Measurements from ENCODE around the gene KCNN2.
"Not testable (repeated sequence)": the region's sequence is repeated elsewhere in the genome, so short reads cannot be mapped to it uniquely, and the experiment has no call there.

KCNN2 gene

DNA sequence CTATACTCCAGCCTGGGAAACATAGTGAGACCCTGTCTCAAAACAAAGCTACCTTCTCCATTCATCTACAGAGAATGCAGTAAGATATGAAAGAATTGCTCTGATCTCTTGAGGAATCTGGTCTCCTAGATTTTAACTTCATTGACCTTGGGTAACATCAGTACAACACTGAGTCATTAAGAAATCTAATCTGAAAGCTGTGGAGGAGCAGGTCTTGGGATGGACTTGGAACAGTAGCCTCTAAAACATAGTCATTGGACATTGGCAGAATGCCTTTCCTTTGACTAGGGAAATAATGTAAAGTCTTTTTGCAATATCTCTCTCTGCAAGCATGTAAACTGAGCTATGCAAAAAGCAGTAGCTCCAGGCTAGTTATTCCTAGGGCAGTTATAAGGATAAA lies 58.1 kb downstream of the KCNN2 start:
- DNase-seq (ENCODE audit: low read depth): no peak

DNA sequence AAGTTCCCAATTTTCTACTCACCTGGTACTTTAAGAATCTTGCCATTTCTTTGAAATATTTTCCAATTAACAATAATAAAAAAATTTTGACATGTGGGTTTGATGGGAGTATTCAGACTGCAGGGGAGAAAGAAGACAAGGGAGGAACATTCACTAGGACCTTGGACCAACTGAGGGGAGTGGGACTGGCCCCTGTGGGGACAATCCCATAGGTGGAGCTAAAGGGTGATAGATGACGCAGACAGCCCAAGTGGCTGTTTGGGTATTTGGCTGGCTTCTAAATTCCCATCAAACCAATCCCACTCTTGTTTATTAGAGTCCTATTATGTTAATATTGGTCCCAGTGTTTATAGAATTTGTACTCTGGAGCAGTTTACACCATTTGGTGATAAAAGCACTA lies 65.3 kb downstream of the KCNN2 start:
- DNase-seq (ENCODE audit: low read depth): no peak

DNA sequence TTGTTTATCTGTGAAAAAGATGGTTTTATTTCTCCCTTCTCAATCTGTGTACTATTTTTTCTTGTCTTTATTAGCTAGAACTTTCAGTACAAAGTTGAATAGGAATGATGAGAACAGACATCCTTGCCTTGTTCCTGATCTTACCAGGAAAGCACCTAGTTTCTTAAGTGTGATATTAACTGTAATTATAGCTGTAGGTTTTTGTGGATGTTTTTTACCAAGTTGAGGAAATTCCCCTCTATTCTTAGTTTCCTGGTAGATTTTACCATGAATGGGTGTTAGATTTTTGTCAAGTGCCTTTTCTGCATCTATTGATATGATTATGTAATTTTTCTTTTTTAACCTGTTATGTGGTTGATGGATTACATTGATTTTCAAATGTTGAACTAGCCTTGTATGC lies 68.7 kb downstream of the KCNN2 start:
- no peak for DNase-seq (ENCODE audit: low read depth)

DNA sequence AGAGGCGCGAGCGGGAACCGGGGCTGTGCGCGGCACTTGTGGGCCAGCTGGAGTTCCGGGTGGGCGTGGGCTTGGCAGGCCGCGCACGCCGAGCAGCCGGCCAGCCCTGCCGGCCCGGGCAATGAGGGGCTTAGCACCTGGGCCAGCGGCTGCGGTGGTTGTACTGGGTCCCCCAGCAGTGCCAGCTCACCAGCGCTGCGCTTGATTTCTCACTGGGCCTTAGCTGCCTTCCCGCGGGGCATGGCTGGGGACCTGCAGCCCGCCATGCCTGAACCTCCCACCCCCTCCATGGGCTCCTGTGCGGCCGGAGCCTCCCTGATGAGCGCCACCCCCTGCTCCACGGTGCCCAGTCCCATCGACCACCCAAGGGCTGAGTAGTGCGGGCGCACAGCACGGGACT lies 70.8 kb downstream of the KCNN2 start:
- DNase-seq (ENCODE audit: low read depth): not testable (repeated sequence)

DNA sequence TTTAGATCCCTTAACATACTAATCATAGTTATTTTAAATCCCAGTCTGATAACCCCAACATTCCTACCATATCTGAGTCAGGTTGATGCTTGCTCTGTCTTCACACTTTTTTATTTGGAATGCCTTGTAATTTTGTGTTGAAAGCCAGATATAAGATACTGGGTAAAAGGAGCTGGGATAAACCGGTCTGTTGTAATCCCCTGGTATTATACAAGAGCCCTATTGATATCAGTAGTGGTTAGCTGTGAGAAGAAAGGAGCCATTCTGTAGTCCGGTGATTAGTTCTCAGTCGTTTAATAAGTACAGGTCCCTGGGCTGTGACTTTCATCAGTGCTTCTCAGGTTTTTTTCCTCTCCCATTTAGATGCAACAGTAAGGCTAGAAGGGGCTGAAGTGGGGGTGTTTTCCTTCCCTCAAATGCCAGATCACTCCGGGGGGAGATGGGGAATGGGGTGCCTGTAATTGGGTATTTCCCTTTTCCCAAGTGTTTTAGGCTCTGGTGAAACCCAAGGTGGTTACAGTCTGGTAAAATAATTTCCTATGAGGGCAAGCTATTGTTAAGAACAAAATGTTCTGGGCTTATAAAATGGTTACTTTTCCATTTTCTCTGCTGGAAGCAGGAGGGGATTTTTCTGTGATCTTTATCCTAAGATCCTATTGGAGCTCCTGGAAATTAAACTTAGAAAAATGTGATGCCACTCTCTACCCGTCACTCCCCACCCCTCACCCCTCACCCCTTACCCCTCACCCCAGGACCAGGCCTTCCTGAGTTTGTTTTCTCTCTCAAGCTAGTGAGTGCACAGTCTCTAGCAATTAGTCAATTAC lies 72.7 kb downstream of the KCNN2 start:
- DNase-seq (ENCODE audit: low read depth): no peak

DNA sequence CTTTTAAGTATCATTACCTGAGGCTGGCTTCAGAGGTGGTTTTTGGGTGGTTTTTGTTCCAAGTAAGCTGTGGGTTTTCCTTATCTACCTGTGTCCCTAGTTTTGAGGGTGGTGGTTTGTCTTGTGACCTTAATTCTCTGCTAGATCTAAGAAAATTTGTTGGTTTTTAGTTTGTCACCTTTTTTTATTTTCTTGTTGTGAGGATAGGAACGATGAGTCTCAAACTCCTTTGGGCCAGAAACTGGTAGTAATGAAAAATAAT lies 73.3 kb downstream of the KCNN2 start:
- DNase-seq (ENCODE audit: low read depth): no peak

DNA sequence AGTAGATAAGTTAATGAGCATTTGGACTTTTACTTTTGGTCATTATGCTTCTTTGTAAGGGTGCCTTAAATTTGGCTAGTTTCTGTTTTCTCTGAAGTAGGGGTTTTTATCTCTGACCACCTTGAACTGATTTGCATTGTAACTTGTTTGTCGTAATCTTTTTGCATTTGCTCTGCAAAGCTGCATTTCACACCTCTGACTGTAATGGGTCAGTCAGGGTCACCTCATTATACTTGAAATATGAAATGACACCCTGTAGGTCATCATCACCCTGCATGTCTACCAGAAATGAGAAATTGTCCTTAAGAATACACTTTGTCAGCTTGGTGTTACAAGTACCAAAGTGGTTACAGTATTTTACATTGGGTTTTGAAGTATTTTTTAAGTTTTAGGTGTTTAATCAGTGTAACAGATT lies 74.0 kb downstream of the KCNN2 start:
- DNase-seq (ENCODE audit: low read depth): no peak

DNA sequence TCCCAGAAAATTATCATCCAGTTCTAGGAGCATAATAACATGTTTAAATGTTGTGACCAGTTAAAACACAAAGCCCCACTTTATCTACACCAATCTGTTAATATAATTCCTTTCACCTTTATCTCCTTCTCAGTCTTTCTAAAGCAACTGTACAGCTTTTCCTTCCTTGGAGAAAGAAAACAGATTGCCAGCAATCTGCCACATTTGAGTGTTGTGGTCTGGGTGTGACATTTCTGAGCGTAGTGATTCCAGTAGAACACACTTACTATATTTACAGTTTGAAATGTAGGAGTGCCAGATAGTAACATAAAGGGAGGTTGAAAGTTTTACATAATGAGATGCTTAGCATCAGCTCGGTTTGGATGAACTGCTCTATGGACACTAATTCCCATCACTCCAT lies 76.1 kb downstream of the KCNN2 start:
- no peak for DNase-seq (ENCODE audit: low read depth)

DNA sequence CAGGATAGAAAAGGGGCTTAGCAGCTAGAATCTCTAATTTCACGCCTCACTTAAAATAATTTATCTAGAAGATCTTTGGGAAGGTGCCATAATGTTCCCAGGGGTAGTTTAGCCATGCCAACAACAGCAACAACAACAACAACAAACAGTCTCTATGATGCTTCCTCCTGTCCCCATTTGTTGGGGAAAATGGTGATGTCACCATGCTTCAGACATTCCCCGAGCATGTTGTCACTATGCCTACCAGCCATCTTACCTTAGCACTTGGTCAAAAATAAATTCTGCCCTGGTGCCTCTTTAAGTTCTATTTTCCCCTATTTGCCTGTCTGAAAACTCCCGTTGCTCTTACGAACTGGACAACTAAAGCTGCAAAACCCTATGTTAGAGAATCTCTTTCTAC lies 76.6 kb downstream of the KCNN2 start:
- DNase-seq (ENCODE audit: low read depth): no peak

DNA sequence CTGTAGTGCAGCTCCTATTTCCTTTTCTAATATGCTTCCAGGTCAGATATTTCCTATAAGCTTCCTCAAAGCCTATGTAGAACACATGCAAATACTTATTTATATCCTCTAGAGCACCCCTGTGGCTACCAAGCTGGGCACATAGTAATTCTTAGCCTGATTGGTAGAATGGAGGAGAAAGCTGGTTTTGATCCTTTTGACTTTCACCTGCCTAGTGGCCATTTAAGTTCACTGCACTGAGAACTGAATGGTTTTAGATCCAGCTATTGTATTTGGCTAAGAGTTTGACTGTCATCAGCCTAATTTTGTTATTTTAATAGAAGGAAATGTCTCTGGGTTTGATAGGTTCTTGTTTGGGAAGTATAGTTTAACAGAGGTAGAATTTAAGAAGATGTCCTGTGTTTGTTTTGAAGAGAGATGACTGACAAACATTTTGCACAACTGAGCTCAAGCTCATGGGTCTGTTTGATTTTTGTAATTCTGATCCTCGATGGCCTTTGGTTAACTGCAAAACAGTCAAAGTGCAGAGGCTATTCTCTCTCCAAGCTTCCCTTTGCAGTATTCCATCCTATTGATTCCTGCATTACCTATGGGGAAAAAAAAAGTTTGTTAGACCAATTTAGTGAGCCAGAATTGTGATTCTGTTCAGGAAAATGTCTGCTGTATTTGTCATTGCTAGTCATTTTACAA lies 85.4 kb downstream of the KCNN2 start:
- no peak for DNase-seq (ENCODE audit: low read depth)

DNA sequence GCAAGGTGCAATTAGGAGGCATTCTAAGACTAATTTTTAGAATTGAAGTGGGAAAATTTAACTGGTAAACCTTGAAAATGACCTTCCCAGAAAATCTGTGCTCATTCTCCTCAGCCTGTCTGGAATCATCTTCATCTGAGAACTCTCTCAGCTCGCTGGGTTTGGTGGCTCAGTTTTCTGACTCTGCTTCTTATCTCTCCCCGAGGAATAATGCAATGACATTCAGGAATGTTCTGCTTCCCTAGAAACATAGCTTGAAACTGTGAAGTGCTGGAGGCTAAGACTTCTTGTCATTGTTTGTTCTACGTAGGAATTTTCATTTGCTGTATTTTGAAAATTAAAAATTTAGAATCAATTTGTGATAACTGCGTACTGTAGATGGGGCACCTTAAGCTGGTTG lies 86.6 kb downstream of the KCNN2 start:
- DNase-seq (ENCODE audit: low read depth): no peak

DNA sequence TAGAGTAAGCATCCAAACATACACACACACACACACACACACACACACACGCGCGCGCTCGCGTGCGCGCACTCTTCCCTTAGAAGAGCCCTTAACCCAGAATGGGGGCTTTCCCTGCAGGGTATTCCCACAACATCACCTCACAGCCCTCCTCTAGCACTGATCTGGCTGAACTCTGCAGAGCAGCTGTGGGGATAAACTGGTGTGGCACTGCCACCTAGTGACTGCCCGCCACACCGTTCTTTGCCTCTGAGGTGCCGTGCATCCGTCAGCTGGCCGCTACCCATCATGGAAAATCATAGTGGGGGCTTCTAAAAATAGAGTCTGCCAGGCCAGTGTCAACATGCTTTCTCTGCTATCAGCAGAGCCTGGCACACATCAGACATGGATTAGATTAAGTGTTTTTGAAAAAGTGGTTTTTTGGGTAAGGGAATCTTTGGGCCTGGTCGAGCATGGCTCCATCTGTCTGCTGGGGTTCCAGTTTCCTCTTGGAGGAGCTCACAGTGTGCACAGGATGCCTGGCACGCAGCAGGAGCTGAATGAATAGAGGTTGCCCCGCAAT lies 88.1 kb downstream of the KCNN2 start:
- DNase-seq (ENCODE audit: low read depth): peak; percentile 4

DNA sequence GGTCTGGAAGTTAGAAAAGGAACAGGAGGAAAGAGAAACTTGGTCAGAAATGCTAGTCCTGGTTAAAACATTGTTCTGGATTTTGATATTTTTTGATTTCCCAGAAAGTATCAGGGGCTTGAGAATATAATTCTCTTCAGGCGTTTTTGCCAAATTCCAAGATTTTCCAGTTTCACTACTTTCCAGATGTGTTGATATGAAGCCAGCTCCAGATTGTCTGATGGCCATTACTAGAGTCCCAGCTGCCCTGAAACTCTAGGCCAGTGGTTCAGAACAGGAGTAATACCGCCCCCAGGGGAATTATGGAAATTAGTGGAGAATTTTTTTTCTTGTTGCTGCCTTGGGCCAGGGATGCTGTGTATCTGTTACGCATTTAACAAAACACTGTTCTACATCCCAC lies 88.6 kb downstream of the KCNN2 start:
- DNase-seq (ENCODE audit: low read depth): no peak

DNA sequence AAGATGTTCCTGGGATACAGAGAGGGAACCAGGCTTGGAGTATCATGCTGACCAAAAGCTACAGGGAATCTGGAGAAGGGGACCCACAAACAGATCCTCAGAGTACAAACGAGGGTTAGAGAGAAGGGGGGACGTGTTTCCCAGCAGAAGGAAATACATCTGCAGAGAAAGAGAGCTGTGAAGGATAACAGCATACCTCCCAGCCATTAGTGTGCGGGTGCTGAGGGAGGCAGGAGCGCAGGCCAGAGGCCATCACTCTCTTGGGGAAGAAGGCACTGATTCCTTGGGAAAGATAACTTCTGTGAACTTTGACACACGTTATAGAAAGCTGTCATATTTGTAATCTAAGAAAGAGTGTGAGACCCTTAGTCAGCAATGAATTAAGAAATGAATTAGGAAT lies 96.9 kb downstream of the KCNN2 start:
- DNase-seq (ENCODE audit: low read depth): no peak

DNA sequence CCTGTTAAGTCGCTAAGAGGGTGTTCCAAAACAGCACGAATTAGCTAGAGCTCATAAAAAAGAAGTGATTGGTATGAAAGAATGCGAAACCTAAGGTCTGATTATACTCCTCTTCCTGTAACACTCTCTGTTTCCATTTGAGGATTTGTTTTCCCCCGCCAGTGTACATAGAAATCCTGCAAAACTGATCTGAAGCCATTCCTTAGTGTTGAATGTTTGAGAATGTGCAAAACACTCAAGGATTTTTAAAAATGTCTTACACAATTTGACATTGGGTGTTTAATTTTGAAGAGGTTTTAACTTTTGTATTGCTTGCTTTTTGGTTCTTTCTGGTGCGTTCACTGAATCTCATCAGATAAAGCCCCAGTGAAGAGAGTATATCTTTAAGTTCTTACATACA lies 105.3 kb downstream of the KCNN2 start:
- DNase-seq (ENCODE audit: low read depth): no peak

DNA sequence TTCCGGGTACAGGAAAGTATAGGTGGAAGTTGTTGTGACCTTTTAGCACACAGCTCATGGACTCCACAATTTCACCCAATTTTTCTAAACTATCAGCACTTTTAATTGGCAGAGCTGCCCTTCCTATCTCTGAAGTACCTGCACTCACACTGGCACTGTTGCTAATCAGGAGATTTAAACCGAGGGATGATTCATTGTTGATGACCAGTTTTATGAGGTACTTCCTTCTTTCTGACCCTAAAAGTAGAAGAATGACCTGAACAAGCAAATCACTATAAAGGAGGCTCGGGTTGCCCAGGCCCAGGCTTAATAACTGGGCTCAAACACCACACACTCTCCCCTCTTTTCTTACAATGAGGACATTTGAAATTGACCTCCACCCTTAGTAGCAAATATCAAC lies 105.9 kb downstream of the KCNN2 start:
- no peak for DNase-seq (ENCODE audit: low read depth)

DNA sequence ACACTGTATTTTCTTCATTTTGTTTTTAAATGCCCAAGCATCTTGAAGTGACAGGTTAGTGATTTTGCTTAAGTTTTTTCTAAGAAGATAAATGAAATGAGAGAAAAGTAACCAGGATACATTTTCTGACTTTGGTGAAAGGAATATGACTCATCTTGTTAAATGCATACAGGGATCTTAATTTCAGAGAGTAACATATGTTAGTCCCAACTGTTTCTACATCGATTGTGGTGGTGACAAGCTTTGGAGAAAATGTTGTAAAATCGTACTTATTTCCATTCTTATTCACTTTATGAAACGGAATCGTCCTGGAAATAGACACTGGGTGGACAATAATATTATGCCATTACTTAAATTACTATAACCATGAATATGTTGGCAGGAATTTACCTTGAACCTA lies 107.5 kb downstream of the KCNN2 start:
- no peak for DNase-seq (ENCODE audit: low read depth)

DNA sequence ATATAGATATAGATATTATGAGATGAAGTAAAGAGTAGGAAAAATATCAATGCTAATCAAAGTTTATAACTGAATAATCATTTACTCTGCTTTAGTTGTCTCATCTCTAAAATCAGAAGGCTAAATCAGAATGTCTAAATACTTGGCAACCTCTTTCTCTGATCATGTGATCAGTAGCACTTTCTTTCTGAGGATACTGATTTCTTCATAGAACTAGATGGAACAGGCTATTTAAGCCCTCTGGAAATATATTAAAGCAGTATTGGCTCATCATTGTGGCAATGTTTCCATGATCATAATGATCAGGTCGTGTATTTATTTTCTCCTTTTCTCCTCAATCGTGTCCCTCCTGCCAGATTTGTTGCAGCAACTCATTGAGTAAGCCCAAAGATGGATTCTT lies 109.7 kb downstream of the KCNN2 start:
- DNase-seq (ENCODE audit: low read depth): no peak

DNA sequence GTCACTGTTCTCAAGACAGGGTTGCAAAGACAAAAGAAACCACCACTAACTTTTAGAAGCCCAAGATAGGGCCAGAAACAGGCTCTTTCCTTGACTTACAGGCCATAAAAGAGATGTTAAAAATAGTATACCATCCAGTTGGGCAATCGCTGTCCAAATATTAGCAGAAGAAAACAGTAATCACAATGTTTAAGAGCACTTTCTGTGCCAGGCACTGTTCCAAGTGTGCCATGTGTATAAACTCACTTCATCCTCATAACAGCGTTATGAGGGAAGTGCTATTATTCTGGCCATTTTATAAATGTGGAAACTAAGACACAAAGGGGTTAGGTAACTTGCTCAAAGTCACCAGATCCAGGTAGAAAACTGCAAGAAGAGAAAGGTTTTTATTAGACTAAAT lies 111.7 kb downstream of the KCNN2 start:
- DNase-seq (ENCODE audit: low read depth): no peak

DNA sequence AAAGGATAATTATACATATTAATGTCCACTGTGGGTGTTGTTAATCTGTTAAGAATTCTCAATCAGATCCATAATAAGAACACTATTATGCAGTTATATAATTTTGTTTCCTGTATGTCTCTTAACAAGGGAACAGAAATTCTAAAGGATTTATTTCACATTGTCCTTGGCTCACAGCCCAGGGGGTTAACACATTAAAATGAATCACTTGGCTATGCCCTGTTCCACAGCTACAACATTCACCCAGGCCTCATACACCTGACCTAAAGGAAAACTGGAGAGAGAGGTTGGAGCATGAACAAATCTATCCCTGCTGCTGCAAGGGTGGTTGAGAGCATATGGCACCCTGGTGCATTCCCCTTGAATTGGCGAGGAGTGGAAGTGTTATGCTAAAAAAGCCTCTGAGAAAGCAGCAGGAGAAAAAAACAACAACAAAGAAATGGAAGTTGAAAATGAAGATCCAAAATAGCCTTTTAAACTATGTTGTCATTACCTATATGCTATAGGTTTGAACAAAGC lies 116.0 kb downstream of the KCNN2 start:
- no peak for DNase-seq (ENCODE audit: low read depth)

DNA sequence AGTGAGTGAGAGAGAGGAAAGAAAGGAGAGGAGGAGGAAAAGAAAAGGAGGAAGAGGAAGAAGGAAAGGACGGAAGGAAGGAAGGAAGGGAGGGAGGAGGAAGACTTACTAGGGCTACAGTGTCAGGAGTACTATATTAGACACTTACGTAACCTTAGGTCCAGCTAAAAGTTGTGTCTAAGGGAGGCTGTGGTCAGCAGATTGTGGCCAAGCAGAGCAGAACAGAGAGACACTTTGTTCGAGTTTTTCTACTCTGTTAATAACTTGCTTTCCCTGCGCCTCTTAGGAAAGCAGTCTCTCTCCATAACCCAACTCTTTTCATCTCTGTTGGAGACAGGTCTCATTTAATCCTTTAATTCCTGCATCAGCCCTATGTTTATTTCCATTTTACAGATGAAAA lies 138.9 kb downstream of the KCNN2 start:
- no peak for DNase-seq (ENCODE audit: low read depth)

DNA sequence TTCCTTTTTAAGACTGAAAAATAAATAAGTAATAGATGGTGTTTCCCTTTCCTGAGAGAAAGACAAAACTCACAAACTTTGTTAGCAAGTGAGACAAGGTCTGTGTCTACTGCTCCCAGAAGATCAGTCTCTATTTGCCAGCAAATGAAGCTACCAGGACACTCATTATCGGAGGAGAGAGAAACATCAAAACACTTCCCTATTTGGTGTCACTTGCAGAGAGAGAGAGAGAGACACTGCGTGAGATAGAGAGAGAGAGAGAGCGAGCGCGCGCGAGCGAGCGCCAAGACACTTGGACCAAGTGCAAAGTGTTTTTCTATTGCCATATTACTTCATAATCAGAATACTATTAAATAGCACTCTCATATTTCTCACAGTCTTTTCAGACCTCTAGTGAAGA lies 142.7 kb downstream of the KCNN2 start:
- no peak for DNase-seq (ENCODE audit: low read depth)

DNA sequence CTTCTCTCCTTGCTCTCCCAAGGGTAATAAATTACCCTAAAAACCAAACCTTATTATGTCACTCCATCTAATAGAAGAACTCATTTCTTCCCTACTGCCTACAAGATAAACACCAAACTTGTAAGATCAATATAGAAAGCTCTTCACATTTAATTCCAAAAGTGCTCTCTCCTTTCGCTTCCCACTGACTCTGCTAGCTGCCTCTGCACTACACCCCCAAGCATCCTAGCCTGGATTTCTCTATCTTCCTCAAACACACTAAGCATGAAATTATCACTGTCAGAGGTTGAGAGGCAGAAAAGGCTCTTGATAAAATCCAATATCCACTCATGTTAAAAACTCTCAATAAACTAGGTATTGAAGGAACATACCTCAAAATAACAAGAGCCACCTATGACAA lies 162.4 kb downstream of the KCNN2 start:
- DNase-seq (ENCODE audit: low read depth): no peak

DNA sequence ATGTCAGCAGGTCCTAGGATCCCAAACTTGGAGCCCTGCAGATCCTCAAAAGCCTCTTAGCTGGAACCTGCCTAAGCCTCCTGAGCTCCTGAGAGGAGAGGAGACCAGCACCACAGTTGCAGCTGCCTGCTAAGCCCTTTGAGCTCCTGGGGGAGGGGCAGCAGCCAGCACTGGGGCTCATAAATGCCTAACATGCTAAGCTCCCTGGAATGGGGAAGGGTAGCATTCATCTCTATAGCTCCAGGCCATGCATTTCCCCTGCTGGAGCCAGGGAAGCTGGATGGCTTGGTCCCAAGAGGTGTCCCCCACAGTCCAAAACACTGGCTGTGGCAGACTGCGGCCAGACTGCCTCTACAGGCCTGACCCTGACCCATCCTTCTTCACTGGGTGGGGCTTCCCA lies 182.7 kb downstream of the KCNN2 start:
- DNase-seq (ENCODE audit: low read depth): no peak
